Left ventricle myocardium inferior (tissue), 1 donor: ENCODE results near the gene JPH3. TPM values are rescaled to one million over a fixed set of nuclear protein-coding genes. Genes with fewer than 3 reads are reported as not detected.

Source experiments
- DNase-seq: peaks from one replicate; pipeline ENCODE4 v3.0.0-alpha.2; 2020
- H3K27ac ChIP-seq: fragments of 200-600 bp; replicated peaks from 2 replicates; pipeline ENCODE4 v1.8.0; 2021
- H3K27me3 ChIP-seq: fragments of 200-600 bp; 2 replicates; pipeline ENCODE4 v1.8.0; 2021; ENCODE audit warnings: low read depth
- H3K36me3 ChIP-seq: fragments of 200-600 bp; 2 replicates; pipeline ENCODE4 v1.8.0; 2021
- H3K4me1 ChIP-seq: fragments of 200-600 bp; 2 replicates; pipeline ENCODE4 v1.8.0; 2021
- H3K4me3 ChIP-seq: fragments of 200-600 bp; 2 replicates; pipeline ENCODE4 v1.8.0; 2021; ENCODE audit warnings: mild to moderate bottlenecking, moderate library complexity
- H3K9me3 ChIP-seq: fragments of 200-600 bp; replicated peaks from 2 replicates; pipeline ENCODE4 v1.8.0; 2021
- intact Hi-C: fragments of 100-400 bp; cut with micrococcal nuclease; formaldehyde crosslinking; loops from one replicate; pipeline ENCODE4 v1.11.0; 2022
- total RNA-seq: library from RNA; stranded (reverse); fragmentation: NEBNext Ultra II Directional; extraction: Animal tissue kit (Norgen Biotek cat#: 25700); gene quantifications from one replicate; pipeline ENCODE4 v1.2.1, GENCODE V29; 2021
- TF ChIP-seq, protein P1 (sequence below): fragments of 200-600 bp; IDR thresholded peaks from 2 replicates; pipeline ENCODE4 v1.8.0; 2021; ENCODE audit warnings: antibody characterized with exemption, mild to moderate bottlenecking, borderline replicate concordance
- donor health status: DM: no; HTN: yes; CAD: no; lungs with severe emphysema.

The JPH3 gene
- total RNA-seq, 1 donor from 2014 or later: 0.14 TPM

- Histone ChIP-seq H3K36me3 (no peaks in the 10 kb centered on the region), H3K4me1 (peaks cover 8% of the 10 kb centered on the region), H3K9me3 (peaks cover 6% of the 10 kb centered on the region), H3K4me3 (no peak overlapping the region), H3K27me3 (peaks cover 90% of the 10 kb centered on the region), H3K27ac (no peak overlapping the region)
- no peak for DNase-seq
- intact Hi-C loops: loop anchor here (10.0 kb wide), 1 partner anchor 176 kb away; no protein-coding TSS in a partner anchor
- TF ChIP-seq, protein P1, sequence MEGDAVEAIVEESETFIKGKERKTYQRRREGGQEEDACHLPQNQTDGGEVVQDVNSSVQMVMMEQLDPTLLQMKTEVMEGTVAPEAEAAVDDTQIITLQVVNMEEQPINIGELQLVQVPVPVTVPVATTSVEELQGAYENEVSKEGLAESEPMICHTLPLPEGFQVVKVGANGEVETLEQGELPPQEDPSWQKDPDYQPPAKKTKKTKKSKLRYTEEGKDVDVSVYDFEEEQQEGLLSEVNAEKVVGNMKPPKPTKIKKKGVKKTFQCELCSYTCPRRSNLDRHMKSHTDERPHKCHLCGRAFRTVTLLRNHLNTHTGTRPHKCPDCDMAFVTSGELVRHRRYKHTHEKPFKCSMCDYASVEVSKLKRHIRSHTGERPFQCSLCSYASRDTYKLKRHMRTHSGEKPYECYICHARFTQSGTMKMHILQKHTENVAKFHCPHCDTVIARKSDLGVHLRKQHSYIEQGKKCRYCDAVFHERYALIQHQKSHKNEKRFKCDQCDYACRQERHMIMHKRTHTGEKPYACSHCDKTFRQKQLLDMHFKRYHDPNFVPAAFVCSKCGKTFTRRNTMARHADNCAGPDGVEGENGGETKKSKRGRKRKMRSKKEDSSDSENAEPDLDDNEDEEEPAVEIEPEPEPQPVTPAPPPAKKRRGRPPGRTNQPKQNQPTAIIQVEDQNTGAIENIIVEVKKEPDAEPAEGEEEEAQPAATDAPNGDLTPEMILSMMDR: no peak
Observed at GRCh38 chr16:87598431-87598830, 3.9 kb upstream of the JPH3 start.

GRCh38 chr16:87600246-87600645 is 2.1 kb upstream of the JPH3 start:
- DNase-seq: no peak
- Histone ChIP-seq H3K27me3 (peaks cover 92% of the 10 kb centered on the region), H3K36me3 (no peaks in the 10 kb centered on the region), H3K4me3 (no peak overlapping the region), H3K9me3 (peaks cover 6% of the 10 kb centered on the region), H3K27ac (no peak overlapping the region), H3K4me1 (peaks cover 8% of the 10 kb centered on the region)
- intact Hi-C loops: no loop called here
- TF ChIP-seq, protein P1: no peak

DNA sequence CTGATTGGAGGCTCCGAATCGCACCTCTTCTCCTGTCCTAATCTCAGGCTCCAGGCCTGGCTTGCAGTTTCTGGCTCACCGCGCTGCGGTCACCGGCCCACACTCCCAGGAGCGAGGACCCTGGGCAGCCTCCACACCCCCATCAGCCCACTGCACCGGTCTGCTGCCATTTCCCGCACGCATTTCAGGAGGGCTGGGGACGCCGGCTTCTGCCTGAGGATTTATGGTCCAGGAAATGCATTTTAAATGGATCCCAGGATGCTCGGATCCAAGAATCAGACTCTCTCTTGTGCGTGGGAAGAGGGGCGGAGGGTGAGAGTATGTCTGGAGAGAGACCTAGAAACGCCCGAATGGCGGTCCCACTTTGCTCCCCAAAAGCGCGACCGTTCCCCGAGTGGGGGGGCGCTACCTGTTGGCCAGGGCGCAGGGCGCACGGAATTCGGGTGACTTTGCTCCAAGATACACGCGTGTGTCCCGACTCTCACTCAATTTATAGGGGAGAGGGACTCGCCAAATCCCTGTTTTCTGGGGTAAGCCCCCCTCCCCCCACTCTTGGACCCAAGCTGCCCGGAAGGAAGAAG is 817 bp upstream of the JPH3 start:
- peaks cover 92% of the 10 kb centered on the region for H3K27me3 ChIP-seq
- peaks cover 6% of the 10 kb centered on the region for H3K9me3 ChIP-seq
- no peak for DNase-seq
- H3K4me1 ChIP-seq: peaks cover 8% of the 10 kb centered on the region
- H3K4me3 ChIP-seq: peak overlapping the region; percentile 33
- no peak overlapping the region for H3K27ac ChIP-seq
- intact Hi-C loops: no loop called here
- H3K36me3 ChIP-seq: no peaks in the 10 kb centered on the region
- TF ChIP-seq, protein P1: no peak

- DNase-seq: no peak
Observed at GRCh38 chr16:87602821-87603683, 744 bp downstream of the JPH3 start.

More at GRCh38 chr16:87602821-87603683, 744 bp downstream of the JPH3 start:
- Histone ChIP-seq H3K9me3 (peaks cover 6% of the 10 kb centered on the region), H3K27me3 (peaks cover 95% of the 10 kb centered on the region), H3K4me3 (peak overlapping the region; percentile 34), H3K36me3 (no peaks in the 10 kb centered on the region), H3K27ac (no peak overlapping the region), H3K4me1 (peaks cover 8% of the 10 kb centered on the region)
- intact Hi-C loops: no loop called here
- TF ChIP-seq, protein P1: no peak
